HepG2 (cell line): ENCODE results near the gene GRM1. TPM values are rescaled to one million over a fixed set of nuclear protein-coding genes. Genes with fewer than 3 reads are reported as not detected.

Experiments used
- ATAC-seq: fragments of 200-7000 bp; cut with Tn5 transposase; 3 replicates; pipeline ENCODE4 v1.9.1; 2020; ENCODE audit warnings: mild to moderate bottlenecking, moderate library complexity
- BruUV-seq: library from RNA; stranded (reverse); fragments of 400-500 nt; replicated peaks from 2 replicates; lab custom pipeline; 2021; lab: Mats Ljungman, UMichigan
- CTCF ChIA-PET: fragments of 300-600 bp; formaldehyde crosslinking; extraction: SDS; loops from one replicate; lab custom pipeline; 2021; ENCODE audit warnings: low total read pairs, inconsistent platforms, low intra/inter-chr PET ratio; lab: Yijun Ruan, JAX
- POLR2A ChIA-PET: fragments of 350-600 bp; sonication (Branson Sonifier 250); formaldehyde crosslinking; loops from one replicate; lab custom pipeline; 2020; ENCODE audit warnings: antibody characterized with exemption, inconsistent platforms; lab: Yijun Ruan, JAX
- DNase-seq: peaks from one replicate; pipeline ENCODE4 v3.0.0-alpha.2; 2015; ENCODE audit warnings: low spot score
- FAIRE-seq: peaks from 3 replicates; lab custom pipeline; 2011; peaks lifted over from hg19 to GRCh38; lab: Jason Lieb, UNC
- H2AFZ ChIP-seq: one replicate; pipeline ENCODE4 v1.6.1; 2011; ENCODE audit warnings: low read length, inconsistent platforms
- H3K27ac ChIP-seq: fragments of 300-600 bp; 3 replicates; pipeline ENCODE4 v1.8.0; 2011; ENCODE audit warnings: mixed run types, mild to moderate bottlenecking, mixed read lengths, low read length, inconsistent platforms; ENCODE audit not compliant: insufficient read depth; ENCODE audit errors: extremely low read length
- H3K27me3 ChIP-seq, 2 experiments: fragments of 200-600 bp in 1 of 2; 2 replicates in 1 of 2; 3 replicates in 1 of 2; pipeline versions ENCODE4 v1.6.0 to v1.8.0; 2011; ENCODE audit warnings: low read length in 2 of 2, mild to moderate bottlenecking in 2 of 2, moderate library complexity in 2 of 2, inconsistent platforms in 1 of 2; ENCODE audit not compliant: insufficient read depth in 2 of 2, control insufficient read depth in 1 of 2
- H3K36me3 ChIP-seq, 2 experiments: fragments of 200-600 bp in 1 of 2; replicated peaks in 1 of 2; 2 replicates in 1 of 2; 3 replicates in 1 of 2; pipeline versions ENCODE4 v1.5.1 to v1.8.0; 2011; ENCODE audit warnings: low read length in 2 of 2, inconsistent platforms in 1 of 2; ENCODE audit not compliant: insufficient read depth in 2 of 2, control insufficient read depth in 1 of 2
- H3K4me1 ChIP-seq: 2 replicates; pipeline ENCODE4 v1.5.1; 2012; ENCODE audit warnings: low read length, inconsistent platforms; ENCODE audit not compliant: insufficient read depth
- H3K4me2 ChIP-seq: 2 replicates; pipeline ENCODE4 v1.6.0; 2011; ENCODE audit warnings: low read depth, low read length, inconsistent platforms
- H3K4me3 ChIP-seq, 3 experiments: fragments of 200-600 bp in 1 of 3; sonication (generic), shearing (Covaris generic) in 1 of 3; replicated peaks in 1 of 3; 2 replicates each; pipeline ENCODE4 v1.5.1; 2011 to 2016; ENCODE audit warnings: low read length in 3 of 3, inconsistent platforms in 2 of 3, low read depth in 2 of 3, mild to moderate bottlenecking in 2 of 3, control low read depth in 1 of 3, mixed read lengths in 1 of 3; ENCODE audit not compliant: insufficient read depth in 1 of 3
- H3K79me2 ChIP-seq: one replicate; pipeline ENCODE4 v1.6.1; 2011; ENCODE audit warnings: low read length, inconsistent platforms; ENCODE audit not compliant: insufficient read depth
- H3K9ac ChIP-seq: 2 replicates; pipeline ENCODE4 v1.6.0; 2011; ENCODE audit warnings: mild to moderate bottlenecking, low read depth, low read length, inconsistent platforms; ENCODE audit not compliant: insufficient read depth
- H3K9me3 ChIP-seq: 2 replicates; pipeline ENCODE4 v1.5.1; 2012; ENCODE audit warnings: mild to moderate bottlenecking, low read length
- H4K20me1 ChIP-seq: 2 replicates; pipeline ENCODE4 v1.6.0; 2011; ENCODE audit warnings: inconsistent platforms, mild to moderate bottlenecking, low read length, moderate library complexity; ENCODE audit not compliant: insufficient read depth
- CAMTA2 ChIP-seq: sonication (generic); formaldehyde crosslinking; IDR thresholded peaks from 2 replicates; pipeline ENCODE4 v1.4.0; 2020; ENCODE audit warnings: mild to moderate bottlenecking, missing genetic modification reagents, borderline replicate concordance
- CBFB ChIP-seq: sonication (generic); formaldehyde crosslinking; IDR thresholded peaks from 2 replicates; pipeline ENCODE4 v1.4.0; 2020; ENCODE audit warnings: missing genetic modification reagents
- MTF2 ChIP-seq: sonication (generic); formaldehyde crosslinking; IDR thresholded peaks from 2 replicates; pipeline ENCODE4 v1.5.0; 2020; ENCODE audit warnings: missing genetic modification reagents, borderline replicate concordance
- ZBTB3 ChIP-seq: sonication (generic); formaldehyde crosslinking; IDR thresholded peaks from 2 replicates; pipeline ENCODE4 v1.4.0; 2020; ENCODE audit warnings: low read depth, mild to moderate bottlenecking, moderate library complexity, missing genetic modification reagents, borderline replicate concordance
- ZNF430 ChIP-seq: sonication (generic); formaldehyde crosslinking; IDR thresholded peaks from 2 replicates; pipeline ENCODE4 v1.9.0; 2021; ENCODE audit warnings: mild to moderate bottlenecking, missing genetic modification reagents
- ZNF644 ChIP-seq: IDR thresholded peaks from 2 replicates; pipeline ENCODE4 v1.6.1; 2016; ENCODE audit warnings: low read depth
- ZNF724P ChIP-seq: sonication (generic); formaldehyde crosslinking; IDR thresholded peaks from 2 replicates; pipeline ENCODE4 v1.8.0; 2022; ENCODE audit warnings: missing genetic modification reagents, borderline replicate concordance
- ZNF761 ChIP-seq: sonication (generic); formaldehyde crosslinking; conservative IDR thresholded peaks from 2 replicates; pipeline ENCODE4 v1.4.0; 2020; ENCODE audit warnings: mild to moderate bottlenecking, missing genetic modification reagents
- WGBS: methylation state at CpG from one replicate; pipeline ENCODE4 v1.1.6; 2017; ENCODE audit warnings: low lambda C conversion rate; 5-methylcytosine and 5-hydroxymethylcytosine counted together
- in situ Hi-C: cut with HindIII; loops from 2 replicates; pipeline ENCODE4 v1.10.0; 2017; ENCODE audit warnings: low pct_unique_long_range_greater_than_20kb; ENCODE audit not compliant: extremely low pct_ligation_motif_present
- intact Hi-C: fragments of 100-400 bp; cut with micrococcal nuclease; formaldehyde crosslinking; loops from one replicate; pipeline ENCODE4 v1.10.0; 2022; ENCODE audit not compliant: unreplicated experiment
- polyA plus RNA-seq, 8 experiments: library from polyadenylated mRNA; depleted of rRNA in 3 of 8; stranded (reverse) in 7 of 8; unstranded in 1 of 8; fragments of >200 nt; fragmentation: Illumina TruSeq in 4 of 8; extraction: Trizol in 4 of 8; gene quantifications; 2 replicates each; pipeline versions ENCODE4 v1.2.1 to v1.2.3, GENCODE V29; 2011 to 2016; ENCODE audit warnings: low read depth in 4 of 8, missing spikeins in 1 of 8, mixed read lengths in 1 of 8; ENCODE audit not compliant: insufficient read depth in 1 of 8
- total RNA-seq, 5 experiments: library from RNA; depleted of rRNA; stranded (reverse); fragments of >200 nt; fragmentation: Illumina TruSeq; extraction: Trizol; gene quantifications; 2 replicates each; pipeline ENCODE4 v1.2.3, GENCODE V29; 2016; ENCODE audit warnings: low read depth in 1 of 5
- TF ChIP-seq, protein P1 (sequence below): IDR thresholded peaks from 2 replicates; pipeline ENCODE4 v1.6.1; 2016; ENCODE audit warnings: missing compliant biosample characterization, missing genetic modification reagents, borderline replicate concordance
- TF ChIP-seq, protein P2 (sequence below): sonication (generic); formaldehyde crosslinking; IDR thresholded peaks from 2 replicates; pipeline ENCODE4 v1.5.0; 2020; ENCODE audit warnings: missing genetic modification reagents, mild to moderate bottlenecking, borderline replicate concordance
- TF ChIP-seq, protein P3 (sequence below): sonication (generic); formaldehyde crosslinking; IDR thresholded peaks from 2 replicates; pipeline ENCODE4 v1.4.0; 2020; ENCODE audit warnings: missing genetic modification reagents; ENCODE audit errors: not compliant biosample characterization
- TF ChIP-seq, protein P4 (sequence below): sonication (generic); formaldehyde crosslinking; IDR thresholded peaks from 2 replicates; pipeline ENCODE4 v1.4.0; 2020; ENCODE audit warnings: mild to moderate bottlenecking, missing genetic modification reagents
- TF ChIP-seq, protein P5 (sequence below): sonication (generic); formaldehyde crosslinking; IDR thresholded peaks from 2 replicates; pipeline ENCODE4 v1.4.0; 2020; ENCODE audit warnings: missing genetic modification reagents
- TF ChIP-seq, protein P6 (sequence below): sonication (generic); formaldehyde crosslinking; conservative IDR thresholded peaks from 2 replicates; pipeline ENCODE4 v1.8.0; 2022; ENCODE audit warnings: low read depth, missing genetic modification reagents
- TF ChIP-seq, protein P7 (sequence below): sonication (generic); formaldehyde crosslinking; IDR thresholded peaks from 2 replicates; pipeline ENCODE4 v1.4.0; 2020; ENCODE audit warnings: missing genetic modification reagents, mild to moderate bottlenecking, borderline replicate concordance

Gene GRM1
- total and polyA plus RNA-seq, 2 of the 13 experiments (the other 11 are each of a cell fraction or from before 2014, with no cell fraction given) = 0.09 TPM; not detected in 1

DNA sequence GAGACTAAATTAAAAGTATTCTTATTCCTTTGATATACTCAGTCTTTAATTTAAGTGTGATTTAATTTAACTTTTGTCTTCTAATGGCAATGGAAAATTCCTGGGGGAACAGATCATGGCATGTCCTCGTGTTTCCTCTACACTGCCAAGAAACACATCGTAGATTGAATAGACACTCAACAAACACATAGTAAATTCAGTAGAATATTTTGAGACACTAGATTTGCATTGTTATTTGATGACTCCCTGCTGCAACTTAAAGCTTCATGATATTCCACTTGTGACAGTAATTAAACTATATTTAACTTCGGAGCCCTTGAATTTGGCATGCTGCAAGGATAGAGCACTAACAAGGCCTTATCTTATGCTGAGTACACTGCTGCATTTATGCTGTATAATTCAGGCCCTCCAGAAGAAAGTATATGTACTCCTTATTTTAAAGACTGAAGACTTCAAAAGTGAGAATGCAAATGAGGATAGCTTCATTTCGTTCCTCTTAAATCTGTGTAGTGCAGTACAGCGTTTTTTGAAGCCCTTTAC, 84.3 kb downstream of the GRM1 start:
- DNase-seq (no peak), FAIRE-seq (no peak), ATAC-seq (no peak)
- no peaks in the 10 kb centered on the region for H3K4me1 ChIP-seq
- no peaks in the 10 kb centered on the region for H4K20me1 ChIP-seq
- H3K9ac ChIP-seq = no peak overlapping the region
- intact Hi-C loops = no loop called here
- H3K4me3 ChIP-seq = no peak overlapping the region
- no TSS peak for BruUV-seq
- no peaks in the 10 kb centered on the region for H3K79me2 ChIP-seq
- H3K36me3 ChIP-seq = no peaks in the 10 kb centered on the region
- CTCF ChIA-PET = no interaction called here
- H3K27me3 ChIP-seq = no peaks in the 10 kb centered on the region
- no peak overlapping the region for H2AFZ ChIP-seq
- in situ Hi-C loops = no loop called here
- peaks cover 4% of the 10 kb centered on the region; the same call in 1 of the 2 replicates for H3K9me3 ChIP-seq
- no peak overlapping the region for H3K27ac ChIP-seq
- under 1% methylated on average over 5 of the region's 5 CpGs for WGBS
- POLR2A ChIA-PET = no interaction called here
- no peak overlapping the region for H3K4me2 ChIP-seq
- no peak for TF ChIP-seq CAMTA2 (CRISPR knock-in tag)
- TF ChIP-seq, protein P1, sequence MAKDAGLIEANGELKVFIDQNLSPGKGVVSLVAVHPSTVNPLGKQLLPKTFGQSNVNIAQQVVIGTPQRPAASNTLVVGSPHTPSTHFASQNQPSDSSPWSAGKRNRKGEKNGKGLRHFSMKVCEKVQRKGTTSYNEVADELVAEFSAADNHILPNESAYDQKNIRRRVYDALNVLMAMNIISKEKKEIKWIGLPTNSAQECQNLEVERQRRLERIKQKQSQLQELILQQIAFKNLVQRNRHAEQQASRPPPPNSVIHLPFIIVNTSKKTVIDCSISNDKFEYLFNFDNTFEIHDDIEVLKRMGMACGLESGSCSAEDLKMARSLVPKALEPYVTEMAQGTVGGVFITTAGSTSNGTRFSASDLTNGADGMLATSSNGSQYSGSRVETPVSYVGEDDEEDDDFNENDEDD (CRISPR knock-in tag) = no peak
- no peak for TF ChIP-seq ZNF724P
- TF ChIP-seq MTF2 (CRISPR knock-in tag) = no peak
- TF ChIP-seq, protein P2, sequence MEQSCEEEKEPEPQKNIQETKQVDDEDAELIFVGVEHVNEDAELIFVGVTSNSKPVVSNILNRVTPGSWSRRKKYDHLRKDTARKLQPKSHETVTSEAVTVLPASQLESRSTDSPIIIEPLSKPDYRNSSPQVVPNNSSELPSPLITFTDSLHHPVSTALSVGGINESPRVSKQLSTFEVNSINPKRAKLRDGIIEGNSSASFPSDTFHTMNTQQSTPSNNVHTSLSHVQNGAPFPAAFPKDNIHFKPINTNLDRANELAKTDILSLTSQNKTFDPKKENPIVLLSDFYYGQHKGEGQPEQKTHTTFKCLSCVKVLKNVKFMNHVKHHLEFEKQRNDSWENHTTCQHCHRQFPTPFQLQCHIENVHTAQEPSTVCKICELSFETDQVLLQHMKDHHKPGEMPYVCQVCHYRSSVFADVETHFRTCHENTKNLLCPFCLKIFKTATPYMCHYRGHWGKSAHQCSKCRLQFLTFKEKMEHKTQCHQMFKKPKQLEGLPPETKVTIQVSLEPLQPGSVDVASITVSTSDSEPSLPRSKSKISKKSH (CRISPR knock-in tag) = no peak
- TF ChIP-seq ZNF644 = no peak
- TF ChIP-seq, protein P3, sequence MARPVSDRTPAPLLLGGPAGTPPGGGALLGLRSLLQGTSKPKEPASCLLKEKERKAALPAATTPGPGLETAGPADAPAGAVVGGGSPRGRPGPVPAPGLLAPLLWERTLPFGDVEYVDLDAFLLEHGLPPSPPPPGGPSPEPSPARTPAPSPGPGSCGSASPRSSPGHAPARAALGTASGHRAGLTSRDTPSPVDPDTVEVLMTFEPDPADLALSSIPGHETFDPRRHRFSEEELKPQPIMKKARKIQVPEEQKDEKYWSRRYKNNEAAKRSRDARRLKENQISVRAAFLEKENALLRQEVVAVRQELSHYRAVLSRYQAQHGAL (CRISPR knock-in tag) = no peak
- TF ChIP-seq, protein P4, sequence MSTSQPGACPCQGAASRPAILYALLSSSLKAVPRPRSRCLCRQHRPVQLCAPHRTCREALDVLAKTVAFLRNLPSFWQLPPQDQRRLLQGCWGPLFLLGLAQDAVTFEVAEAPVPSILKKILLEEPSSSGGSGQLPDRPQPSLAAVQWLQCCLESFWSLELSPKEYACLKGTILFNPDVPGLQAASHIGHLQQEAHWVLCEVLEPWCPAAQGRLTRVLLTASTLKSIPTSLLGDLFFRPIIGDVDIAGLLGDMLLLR (CRISPR knock-in tag) = no peak
- TF ChIP-seq CBFB (CRISPR knock-in tag) = no peak
- no peak for TF ChIP-seq ZNF430
- TF ChIP-seq, protein P5, sequence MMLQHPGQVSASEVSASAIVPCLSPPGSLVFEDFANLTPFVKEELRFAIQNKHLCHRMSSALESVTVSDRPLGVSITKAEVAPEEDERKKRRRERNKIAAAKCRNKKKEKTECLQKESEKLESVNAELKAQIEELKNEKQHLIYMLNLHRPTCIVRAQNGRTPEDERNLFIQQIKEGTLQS (CRISPR knock-in tag) = no peak
- TF ChIP-seq ZBTB3 (CRISPR knock-in tag) = no peak
- TF ChIP-seq, protein P6, sequence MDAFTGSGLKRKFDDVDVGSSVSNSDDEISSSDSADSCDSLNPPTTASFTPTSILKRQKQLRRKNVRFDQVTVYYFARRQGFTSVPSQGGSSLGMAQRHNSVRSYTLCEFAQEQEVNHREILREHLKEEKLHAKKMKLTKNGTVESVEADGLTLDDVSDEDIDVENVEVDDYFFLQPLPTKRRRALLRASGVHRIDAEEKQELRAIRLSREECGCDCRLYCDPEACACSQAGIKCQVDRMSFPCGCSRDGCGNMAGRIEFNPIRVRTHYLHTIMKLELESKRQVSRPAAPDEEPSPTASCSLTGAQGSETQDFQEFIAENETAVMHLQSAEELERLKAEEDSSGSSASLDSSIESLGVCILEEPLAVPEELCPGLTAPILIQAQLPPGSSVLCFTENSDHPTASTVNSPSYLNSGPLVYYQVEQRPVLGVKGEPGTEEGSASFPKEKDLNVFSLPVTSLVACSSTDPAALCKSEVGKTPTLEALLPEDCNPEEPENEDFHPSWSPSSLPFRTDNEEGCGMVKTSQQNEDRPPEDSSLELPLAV (CRISPR knock-in tag) = no peak
- TF ChIP-seq ZNF761 = no peak
- TF ChIP-seq, protein P7, sequence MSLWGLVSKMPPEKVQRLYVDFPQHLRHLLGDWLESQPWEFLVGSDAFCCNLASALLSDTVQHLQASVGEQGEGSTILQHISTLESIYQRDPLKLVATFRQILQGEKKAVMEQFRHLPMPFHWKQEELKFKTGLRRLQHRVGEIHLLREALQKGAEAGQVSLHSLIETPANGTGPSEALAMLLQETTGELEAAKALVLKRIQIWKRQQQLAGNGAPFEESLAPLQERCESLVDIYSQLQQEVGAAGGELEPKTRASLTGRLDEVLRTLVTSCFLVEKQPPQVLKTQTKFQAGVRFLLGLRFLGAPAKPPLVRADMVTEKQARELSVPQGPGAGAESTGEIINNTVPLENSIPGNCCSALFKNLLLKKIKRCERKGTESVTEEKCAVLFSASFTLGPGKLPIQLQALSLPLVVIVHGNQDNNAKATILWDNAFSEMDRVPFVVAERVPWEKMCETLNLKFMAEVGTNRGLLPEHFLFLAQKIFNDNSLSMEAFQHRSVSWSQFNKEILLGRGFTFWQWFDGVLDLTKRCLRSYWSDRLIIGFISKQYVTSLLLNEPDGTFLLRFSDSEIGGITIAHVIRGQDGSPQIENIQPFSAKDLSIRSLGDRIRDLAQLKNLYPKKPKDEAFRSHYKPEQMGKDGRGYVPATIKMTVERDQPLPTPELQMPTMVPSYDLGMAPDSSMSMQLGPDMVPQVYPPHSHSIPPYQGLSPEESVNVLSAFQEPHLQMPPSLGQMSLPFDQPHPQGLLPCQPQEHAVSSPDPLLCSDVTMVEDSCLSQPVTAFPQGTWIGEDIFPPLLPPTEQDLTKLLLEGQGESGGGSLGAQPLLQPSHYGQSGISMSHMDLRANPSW = no peak
